ENCODE measurements around the gene FBL.

Gene FBL

DNA sequence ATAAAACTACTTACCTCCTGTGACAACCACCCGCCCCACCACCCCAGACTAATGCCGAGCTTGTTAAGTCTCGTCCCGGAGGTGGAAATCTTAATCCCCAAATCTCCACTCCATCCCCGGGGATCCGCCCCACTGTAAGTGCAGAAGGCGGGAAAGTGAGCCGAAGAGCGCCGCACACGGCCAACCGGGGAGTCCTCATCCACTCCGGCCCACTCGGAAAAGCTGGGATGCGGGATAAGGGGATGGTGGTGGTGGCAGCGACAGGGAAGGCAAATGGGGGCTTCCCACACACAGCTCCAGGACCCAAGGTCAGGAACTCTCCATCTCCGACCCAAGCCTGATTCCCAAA is 621 bp downstream of the FBL start:
- no peaks in the 10 kb centered on the region for H3K27me3 ChIP-seq
- peaks cover 0 to under 1% (median 0%) of the 10 kb centered on the region in 3 donors for H3K36me3 ChIP-seq
- TF ChIP-seq, protein P1, sequence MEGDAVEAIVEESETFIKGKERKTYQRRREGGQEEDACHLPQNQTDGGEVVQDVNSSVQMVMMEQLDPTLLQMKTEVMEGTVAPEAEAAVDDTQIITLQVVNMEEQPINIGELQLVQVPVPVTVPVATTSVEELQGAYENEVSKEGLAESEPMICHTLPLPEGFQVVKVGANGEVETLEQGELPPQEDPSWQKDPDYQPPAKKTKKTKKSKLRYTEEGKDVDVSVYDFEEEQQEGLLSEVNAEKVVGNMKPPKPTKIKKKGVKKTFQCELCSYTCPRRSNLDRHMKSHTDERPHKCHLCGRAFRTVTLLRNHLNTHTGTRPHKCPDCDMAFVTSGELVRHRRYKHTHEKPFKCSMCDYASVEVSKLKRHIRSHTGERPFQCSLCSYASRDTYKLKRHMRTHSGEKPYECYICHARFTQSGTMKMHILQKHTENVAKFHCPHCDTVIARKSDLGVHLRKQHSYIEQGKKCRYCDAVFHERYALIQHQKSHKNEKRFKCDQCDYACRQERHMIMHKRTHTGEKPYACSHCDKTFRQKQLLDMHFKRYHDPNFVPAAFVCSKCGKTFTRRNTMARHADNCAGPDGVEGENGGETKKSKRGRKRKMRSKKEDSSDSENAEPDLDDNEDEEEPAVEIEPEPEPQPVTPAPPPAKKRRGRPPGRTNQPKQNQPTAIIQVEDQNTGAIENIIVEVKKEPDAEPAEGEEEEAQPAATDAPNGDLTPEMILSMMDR (IDR thresholded peaks at IDR 0.05): no peak
- intact Hi-C loops (cut with DNase I; ENCODE audit: low total_unique reads): loop anchor here (5.0 kb wide), 1 partner anchor 127 kb away; the partner anchor contains the start of gene PSMC4
- H3K4me1 ChIP-seq: peaks cover 0 to 55% (median 29%) of the 10 kb centered on the region in 4 donors
- H3K27ac ChIP-seq: peak overlapping the region; percentile 81 to 91
- no peaks in the 10 kb centered on the region for H3K9me3 ChIP-seq
- H3K4me3 ChIP-seq: peak overlapping the region; percentile 81 to 93
- DNase-seq: no peak

DNA sequence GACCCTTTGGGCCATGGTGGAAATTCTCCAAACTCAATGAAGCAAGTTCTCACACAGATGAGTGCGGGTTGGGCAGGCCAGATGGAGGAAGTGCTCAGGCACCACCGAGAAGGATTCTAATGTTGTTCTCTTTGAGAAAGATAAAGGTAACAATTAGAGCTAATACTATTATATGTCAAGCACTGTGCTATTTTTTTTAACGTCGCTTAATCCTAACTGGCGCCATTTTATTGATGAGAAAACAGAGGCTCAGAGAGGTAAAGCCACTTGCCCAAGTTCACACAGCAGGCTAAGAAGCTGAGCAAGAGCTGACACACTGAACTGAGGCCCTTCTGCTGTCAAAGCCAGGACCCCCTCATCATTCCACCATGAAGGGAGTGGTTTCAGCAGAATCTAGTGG is 1.0 kb downstream of the FBL start:
- H3K27me3 ChIP-seq: no peaks in the 10 kb centered on the region
- peak overlapping the region; percentile 81 to 93 for H3K4me3 ChIP-seq
- no peak for DNase-seq
- intact Hi-C loops (cut with DNase I; ENCODE audit: low total_unique reads): loop anchor here (5.0 kb wide), 1 partner anchor 127 kb away; the partner anchor contains the start of gene PSMC4
- H3K27ac ChIP-seq: peak overlapping the region in 1 of 2 donors; percentile 91
- TF ChIP-seq, protein P1 (IDR thresholded peaks at IDR 0.05): no peak
- H3K9me3 ChIP-seq: no peaks in the 10 kb centered on the region
- peaks cover 0 to 55% (median 29%) of the 10 kb centered on the region in 4 donors for H3K4me1 ChIP-seq
- peaks cover 0 to 4% (median 0%) of the 10 kb centered on the region in 3 donors for H3K36me3 ChIP-seq

DNA sequence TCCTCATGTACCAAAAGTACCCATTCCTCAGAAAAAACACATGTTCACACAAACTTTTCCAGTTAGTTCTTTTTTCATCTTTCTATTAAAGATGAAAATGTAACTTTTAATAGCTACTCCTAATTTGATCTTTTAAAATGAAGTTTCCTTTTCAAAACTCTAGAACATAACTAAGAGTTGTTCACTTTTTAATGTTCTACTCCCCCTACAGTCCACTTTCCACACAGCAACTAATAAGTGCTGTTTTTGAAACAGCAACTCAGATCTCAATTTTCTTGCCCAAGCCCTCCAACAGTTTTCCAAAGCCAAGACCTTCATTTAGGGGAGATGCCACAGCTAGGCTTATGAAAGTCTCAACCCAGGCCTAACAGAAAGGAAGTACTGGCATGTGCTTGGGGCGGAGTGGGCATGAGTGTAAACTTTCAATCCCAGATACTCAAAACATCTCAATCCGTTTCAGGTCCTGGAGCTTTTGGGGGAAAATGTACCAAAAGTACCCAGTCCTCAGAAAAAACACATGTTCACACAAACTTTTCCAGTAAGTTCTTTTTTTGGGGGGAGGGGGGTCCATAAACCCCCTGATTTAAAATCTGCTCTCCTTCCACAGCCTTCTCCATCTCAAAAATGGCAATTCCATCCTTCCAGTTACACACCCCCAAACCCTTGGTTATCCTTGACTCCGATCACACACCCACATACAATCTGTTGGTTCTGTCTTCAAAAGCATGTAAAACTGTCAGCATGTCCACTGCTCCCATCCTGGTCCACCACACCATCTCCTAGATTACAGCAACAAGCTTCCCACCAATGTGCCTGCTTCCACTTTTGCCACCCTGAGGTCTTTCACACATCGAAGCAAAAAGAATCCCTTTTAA is 2.0 kb downstream of the FBL start:
- no peak for DNase-seq
- TF ChIP-seq, protein P1 (IDR thresholded peaks at IDR 0.05): peak; percentile 43 to 56
- Histone ChIP-seq H3K4me3 (no peak overlapping the region), H3K27me3 (no peaks in the 10 kb centered on the region), H3K9me3 (no peaks in the 10 kb centered on the region), H3K36me3 (peaks cover 2 to 15% (median 8%) of the 10 kb centered on the region in 3 donors), H3K4me1 (peaks cover 0 to 55% (median 29%) of the 10 kb centered on the region in 4 donors), H3K27ac (no peak overlapping the region)
- intact Hi-C loops (cut with DNase I; ENCODE audit: low total_unique reads): loop anchor here (5.0 kb wide), 1 partner anchor 52 kb away; no protein-coding TSS in a partner anchor

DNA sequence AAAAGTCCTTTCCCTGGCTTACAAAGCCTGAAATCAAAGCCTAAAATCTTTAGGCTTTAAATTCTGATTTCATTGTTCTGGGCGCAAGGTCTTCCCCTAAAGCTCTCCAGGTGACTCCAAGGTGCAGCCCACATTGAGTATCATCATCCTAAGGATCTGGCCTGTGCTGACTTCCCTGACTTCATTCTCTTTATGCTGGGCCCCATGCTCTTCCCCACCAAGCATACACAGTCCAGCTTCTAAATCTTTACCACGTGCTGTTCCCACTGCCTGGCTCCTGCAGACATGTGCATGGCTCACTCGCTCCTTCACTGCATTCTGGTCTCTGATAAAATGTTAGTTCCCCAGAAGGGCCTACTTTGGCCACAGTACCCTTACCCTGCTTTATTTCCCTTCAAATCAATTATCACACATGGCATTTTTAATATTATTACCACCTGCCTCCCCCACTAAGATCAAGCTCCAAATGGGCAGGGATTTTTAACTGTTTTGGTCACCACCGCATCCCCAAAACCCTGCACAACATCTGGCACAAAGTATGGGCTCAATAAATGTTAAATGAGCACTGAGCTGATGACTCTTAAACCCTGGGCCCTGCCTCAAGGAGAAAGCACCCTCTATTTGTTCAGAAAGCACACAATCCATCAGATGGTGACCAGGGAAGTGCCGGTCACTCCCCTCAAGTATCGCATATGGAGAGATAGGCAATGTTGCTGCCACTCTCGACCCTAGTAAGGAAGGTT is 3.3 kb downstream of the FBL start:
- H3K36me3 ChIP-seq: peaks cover 14 to 27% (median 21%) of the 10 kb centered on the region in 3 donors
- H3K9me3 ChIP-seq: no peaks in the 10 kb centered on the region
- H3K27me3 ChIP-seq: no peaks in the 10 kb centered on the region
- TF ChIP-seq, protein P1 (IDR thresholded peaks at IDR 0.05): no peak
- DNase-seq: no peak
- H3K27ac ChIP-seq: peak overlapping the region in 1 of 2 donors; percentile 68
- no peak overlapping the region for H3K4me3 ChIP-seq
- intact Hi-C loops (cut with DNase I; ENCODE audit: low total_unique reads): loop anchor here (5.0 kb wide), 1 partner anchor 51 kb away; no protein-coding TSS in a partner anchor
- peaks cover 0 to 55% (median 29%) of the 10 kb centered on the region in 4 donors for H3K4me1 ChIP-seq

DNA sequence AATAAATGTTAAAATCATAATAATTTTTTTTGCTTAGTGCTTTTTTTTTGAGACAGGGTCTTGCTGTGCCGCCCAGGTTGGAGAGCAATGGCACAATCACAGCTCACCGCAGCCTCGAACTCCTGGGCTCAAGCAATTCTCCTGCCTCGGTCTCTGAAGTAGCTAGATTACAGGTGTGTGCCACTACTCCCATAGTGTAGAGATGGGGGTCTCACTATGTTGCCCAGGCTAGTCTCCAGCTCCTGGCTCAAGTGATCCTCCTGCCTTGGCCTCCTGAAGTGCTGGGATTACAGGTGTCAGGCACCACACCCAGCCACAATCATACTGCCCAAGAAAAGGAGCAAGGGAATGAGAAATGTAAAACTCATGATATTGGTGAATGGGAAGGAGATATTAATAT is 5.1 kb downstream of the FBL start:
- H3K4me1 ChIP-seq: peaks cover 0 to 48% (median 26%) of the 10 kb centered on the region in 4 donors
- no peak overlapping the region for H3K4me3 ChIP-seq
- TF ChIP-seq, protein P1 (IDR thresholded peaks at IDR 0.05): no peak
- intact Hi-C loops (cut with DNase I; ENCODE audit: low total_unique reads): loop anchor here (5.0 kb wide), 1 partner anchor 49 kb away; no protein-coding TSS in a partner anchor
- H3K36me3 ChIP-seq: peaks cover 26 to 46% (median 39%) of the 10 kb centered on the region in 3 donors
- no peak for DNase-seq
- H3K27me3 ChIP-seq: no peaks in the 10 kb centered on the region
- no peaks in the 10 kb centered on the region for H3K9me3 ChIP-seq
- H3K27ac ChIP-seq: peak overlapping the region in 1 of 2 donors; percentile 68

Measured in tibial artery (tissue), 4 donors.